ENCODE measurements around the gene IL26.

DNA sequence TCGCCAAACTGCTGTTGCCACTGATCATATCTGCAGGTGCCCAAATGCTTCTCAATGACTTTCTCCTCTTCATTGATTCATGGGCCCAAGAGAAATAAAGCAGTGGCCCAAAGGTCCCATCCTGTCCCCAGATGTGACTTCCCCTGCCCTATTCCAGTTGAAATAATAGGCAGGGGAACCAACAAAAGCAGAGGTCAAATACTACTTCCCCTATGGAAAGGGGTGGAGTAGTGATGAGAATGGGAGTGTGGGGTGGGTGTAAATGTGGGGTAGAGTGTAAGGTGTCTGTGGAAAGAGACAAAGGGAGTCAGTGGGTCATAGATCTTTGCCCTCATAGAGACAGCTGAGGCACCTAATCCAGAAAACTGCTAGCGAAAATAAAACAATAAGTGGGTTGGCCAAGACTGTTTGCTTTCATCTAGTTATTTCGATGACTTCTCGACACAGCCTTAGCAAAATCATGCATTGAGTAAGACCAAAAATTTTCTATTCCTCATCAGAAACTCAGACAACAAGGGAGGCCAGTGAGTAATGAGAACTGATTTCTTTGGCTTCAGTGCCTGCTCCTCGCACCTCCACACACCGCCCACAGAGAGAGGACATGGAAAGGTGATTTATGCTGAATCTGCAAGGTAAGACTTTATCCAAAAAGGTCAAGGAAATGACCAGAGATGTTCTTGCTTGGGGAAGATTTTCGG lies 38.7 kb upstream of the IL26 start:
- TF ChIP-seq, protein P1, sequence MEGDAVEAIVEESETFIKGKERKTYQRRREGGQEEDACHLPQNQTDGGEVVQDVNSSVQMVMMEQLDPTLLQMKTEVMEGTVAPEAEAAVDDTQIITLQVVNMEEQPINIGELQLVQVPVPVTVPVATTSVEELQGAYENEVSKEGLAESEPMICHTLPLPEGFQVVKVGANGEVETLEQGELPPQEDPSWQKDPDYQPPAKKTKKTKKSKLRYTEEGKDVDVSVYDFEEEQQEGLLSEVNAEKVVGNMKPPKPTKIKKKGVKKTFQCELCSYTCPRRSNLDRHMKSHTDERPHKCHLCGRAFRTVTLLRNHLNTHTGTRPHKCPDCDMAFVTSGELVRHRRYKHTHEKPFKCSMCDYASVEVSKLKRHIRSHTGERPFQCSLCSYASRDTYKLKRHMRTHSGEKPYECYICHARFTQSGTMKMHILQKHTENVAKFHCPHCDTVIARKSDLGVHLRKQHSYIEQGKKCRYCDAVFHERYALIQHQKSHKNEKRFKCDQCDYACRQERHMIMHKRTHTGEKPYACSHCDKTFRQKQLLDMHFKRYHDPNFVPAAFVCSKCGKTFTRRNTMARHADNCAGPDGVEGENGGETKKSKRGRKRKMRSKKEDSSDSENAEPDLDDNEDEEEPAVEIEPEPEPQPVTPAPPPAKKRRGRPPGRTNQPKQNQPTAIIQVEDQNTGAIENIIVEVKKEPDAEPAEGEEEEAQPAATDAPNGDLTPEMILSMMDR (IDR thresholded peaks at IDR 0.05): no peak
- TF ChIP-seq POLR2A (IDR thresholded peaks at IDR 0.05; ENCODE audit: low read depth): no peak

Measured in esophagus muscularis mucosa (tissue), 3 donors.